Measurements from ENCODE around the gene VPS36. TPM values are rescaled to one million over a fixed set of nuclear protein-coding genes. Genes with fewer than 3 reads are reported as not detected.

The VPS36 gene
- total and polyA plus RNA-seq, 10 of the 15 experiments (the other 5 are each of a cell fraction or from before 2014, with no cell fraction given): 10.3 to 29.0 (median 23.9) TPM

- no peak for TF ChIP-seq NBN (IDR thresholded peaks at IDR 0.05)
- no peak for TF ChIP-seq HSF1 (IDR thresholded peaks at IDR 0.05; ENCODE audit: low read depth, low read length)
- no peak for TF ChIP-seq SPI1 (IDR thresholded peaks at IDR 0.05; ENCODE audit: borderline replicate concordance, insufficient read depth, low read depth, low read length)
- no peak for TF ChIP-seq TAF1 (IDR thresholded peaks at IDR 0.05; ENCODE audit: borderline replicate concordance, low read depth, low read length)
- TF ChIP-seq ZNF24 (IDR thresholded peaks at IDR 0.05): no peak
- no peak for TF ChIP-seq POU2F2 (IDR thresholded peaks at IDR 0.05; ENCODE audit: borderline replicate concordance, low read depth, low read length)
- TF ChIP-seq SP1 (IDR thresholded peaks at IDR 0.05; ENCODE audit: low read depth, low read length): no peak
- TF ChIP-seq CEBPB (IDR thresholded peaks at IDR 0.05; ENCODE audit: borderline replicate concordance in 1 of 2, low read depth in 2 of 2, low read length in 2 of 2): no peak
- no peak for TF ChIP-seq ATF7 (IDR thresholded peaks at IDR 0.05; ENCODE audit: low read depth)
- TF ChIP-seq KDM1A (IDR thresholded peaks at IDR 0.05; ENCODE audit: borderline replicate concordance): no peak
- no peak for TF ChIP-seq RELA (IDR thresholded peaks at IDR 0.05; ENCODE audit: borderline replicate concordance, partially characterized antibody)
- TF ChIP-seq MEF2A (IDR thresholded peaks at IDR 0.05; ENCODE audit: insufficient read depth, low read depth, low read length): no peak
Observed at GRCh38 chr13:52419080-52419479, 31.4 kb downstream of the VPS36 start (continued).

GRCh38 chr13:52414963-52415362 lies 35.5 kb downstream of the VPS36 start:
- intact Hi-C loops (cut with micrococcal nuclease; ENCODE audit: unreplicated experiment): no loop called here
- Histone ChIP-seq H3K4me2 (ENCODE audit: control insufficient read depth, insufficient read depth) (no peak overlapping the region), H2AFZ (ENCODE audit: control insufficient read depth, low read depth, low read length) (no peak overlapping the region), H3K4me1 (ENCODE audit: control insufficient read depth, insufficient read depth, low read length) (no peaks in the 10 kb centered on the region), H4K20me1 (ENCODE audit: control insufficient read depth, insufficient read depth) (no peaks in the 10 kb centered on the region), H3K79me2 (ENCODE audit: control insufficient read depth, insufficient read depth, low read length) (no peaks in the 10 kb centered on the region), H3K36me3 (ENCODE audit: control insufficient read depth in 2 of 2, insufficient read depth in 2 of 2, low read length in 1 of 2) (peaks cover 2 to 10% of the 10 kb centered on the region in 2 experiments; a peak in 3 of 4 replicates), H3K27ac (ENCODE audit: control insufficient read depth, insufficient read depth) (no peak overlapping the region), H3K27me3 (replicated peaks in 1 of 2; ENCODE audit: control insufficient read depth in 2 of 2, insufficient read depth in 2 of 2, low read length in 1 of 2) (no peaks in the 10 kb centered on the region), H3K9ac (ENCODE audit: control insufficient read depth, insufficient read depth, low read length) (no peak overlapping the region), H3K9me3 (replicated peaks; ENCODE audit: control insufficient read depth, insufficient read depth, low read length) (no peaks in the 10 kb centered on the region), H3K4me3 (no peak overlapping the region)
- ChIA-PET SMC1A (ENCODE audit: uncharacterized antibody, unreplicated experiment) (interaction anchor here (1.0 kb wide), 1 partner anchor 36 kb away, joined by 3 read pairs; the partner anchor contains the start of gene VPS36), CTCF (no interaction called here), RAD21 (ENCODE audit: unreplicated experiment) (no interaction called here), POLR2A (no interaction called here)
- ATAC-seq: no peak
- FAIRE-seq: no peak
- WGBS (ENCODE audit: insufficient coverage, insufficient replicate concordance, low lambda C conversion rate, missing lambda C conversion rate): 100% methylated on average over 1 of the region's 1 CpG
- in situ Hi-C loops (cut with MboI): no loop called here
- no peak for DNase-seq (ENCODE audit: low read depth, low spot score)
- BruUV-seq (replicated peaks): no TSS peak
- TF ChIP-seq BRCA1 (IDR thresholded peaks at IDR 0.05; ENCODE audit: low read depth, low read length): no peak
- TF ChIP-seq STAT3 (IDR thresholded peaks at IDR 0.05; ENCODE audit: low read depth, low read length): no peak
- no peak for TF ChIP-seq BHLHE40 (IDR thresholded peaks at IDR 0.05; ENCODE audit: borderline replicate concordance in 1 of 2, low read depth in 2 of 2, low read length in 1 of 2)
- no peak for TF ChIP-seq ZBED1 (IDR thresholded peaks at IDR 0.05; ENCODE audit: borderline replicate concordance)
- no peak for TF ChIP-seq CTCF (IDR thresholded peaks at IDR 0.05 in 2 of 3, conservative IDR thresholded peaks at IDR 0.05 in 1 of 3; ENCODE audit: control insufficient read depth in 2 of 3, extremely low read depth in 1 of 3, insufficient read depth in 1 of 3, low read depth in 3 of 3, low read length in 3 of 3)
- TF ChIP-seq IRF5 (IDR thresholded peaks at IDR 0.05; ENCODE audit: borderline replicate concordance): no peak
- no peak for TF ChIP-seq HDAC6 (IDR thresholded peaks at IDR 0.05; ENCODE audit: unreplicated experiment)
- TF ChIP-seq ETV6 (conservative IDR thresholded peaks at IDR 0.05 in 1 of 2, IDR thresholded peaks at IDR 0.05 in 1 of 2; ENCODE audit: borderline replicate concordance in 1 of 2, low read depth in 1 of 2): no peak
- TF ChIP-seq MEF2B (IDR thresholded peaks at IDR 0.05; ENCODE audit: partially characterized antibody, poor library complexity, severe bottlenecking): no peak

All from GM12878 (cell line).